K562 (cell line): ENCODE measurements around the gene CRHR2. TPM values are rescaled to one million over a fixed set of nuclear protein-coding genes. Genes with fewer than 3 reads are reported as not detected.
A peak's percentile ranks its signal among the peaks of the same experiment; 100 is the strongest.

Source experiments
- E2F6 ChIP-seq, 2 experiments: IDR thresholded peaks; 2 replicates each; pipeline ENCODE4 v1.6.1; 2011; ENCODE audit warnings: borderline replicate concordance in 1 of 2, control low read depth in 1 of 2, low read depth in 1 of 2, low read length in 1 of 2, mild to moderate bottlenecking in 1 of 2, mixed read lengths in 1 of 2, moderate library complexity in 1 of 2; ENCODE audit not compliant: insufficient read depth in 1 of 2, insufficient read length in 1 of 2, poor library complexity in 1 of 2, severe bottlenecking in 1 of 2; ENCODE audit errors: extremely low read depth in 1 of 2
- EZH2 ChIP-seq: IDR thresholded peaks from 2 replicates; pipeline ENCODE4 v1.6.1; 2012; ENCODE audit warnings: low read depth, mild to moderate bottlenecking, inconsistent platforms, low read length, borderline replicate concordance
- FUS ChIP-seq: fragments of 200-400 bp; formaldehyde crosslinking; optimal IDR thresholded peaks from 2 replicates; pipeline ENCODE3; 2017; ENCODE audit warnings: low read depth, low read length
- MTA2 ChIP-seq: fragments of 450-650 bp; IDR thresholded peaks from 2 replicates; pipeline ENCODE4 v1.6.1; 2016; ENCODE audit warnings: low read depth
- NR0B1 ChIP-seq: fragments of 450-650 bp; IDR thresholded peaks from one replicate; pipeline ENCODE4 v1.6.1; 2018; ENCODE audit warnings: mild to moderate bottlenecking, moderate library complexity; ENCODE audit not compliant: partially characterized antibody
- PTRF ChIP-seq: fragments of 450-650 bp; IDR thresholded peaks from 2 replicates; pipeline ENCODE4 v1.6.1; 2016; ENCODE audit warnings: mild to moderate bottlenecking, missing genetic modification characterization, missing compliant biosample characterization
- RAD21 ChIP-seq, 2 experiments: fragments of 250-450 bp in 1 of 2; fragments of 450-650 bp in 1 of 2; sonication (Bioruptor Pico) in 1 of 2; formaldehyde crosslinking in 1 of 2; IDR thresholded peaks in 1 of 2; conservative IDR thresholded peaks in 1 of 2; 2 replicates each; pipeline versions ENCODE4 v1.4.0 to v1.8.0; 2020 to 2022; ENCODE audit warnings: mild to moderate bottlenecking in 2 of 2, moderate library complexity in 1 of 2
- RBFOX2 ChIP-seq: fragments of 200-400 bp; formaldehyde crosslinking; IDR thresholded peaks from 2 replicates; pipeline ENCODE4 v1.6.1; 2017; ENCODE audit warnings: low read depth, mild to moderate bottlenecking, low read length, moderate library complexity
- RFX1 ChIP-seq: fragments of 450-650 bp; IDR thresholded peaks from 2 replicates; pipeline ENCODE4 v1.6.1; 2016; ENCODE audit warnings: mild to moderate bottlenecking, moderate library complexity
- SMARCB1 ChIP-seq: IDR thresholded peaks from 2 replicates; pipeline ENCODE4 v1.6.1; 2011; ENCODE audit warnings: improper control_type of control experiment, low read depth; ENCODE audit not compliant: insufficient read length
- SREBF2 ChIP-seq: sonication (generic); formaldehyde crosslinking; IDR thresholded peaks from 2 replicates; pipeline ENCODE4 v1.4.0; 2020; ENCODE audit warnings: mild to moderate bottlenecking, missing genetic modification reagents
- ZEB2 ChIP-seq: fragments of 450-650 bp; IDR thresholded peaks from 2 replicates; pipeline ENCODE4 v1.6.1; 2016
- ZNF134 ChIP-seq: fragments of 250-450 bp; sonication (Bioruptor Pico); conservative IDR thresholded peaks from 2 replicates; pipeline ENCODE4 v1.4.0; 2020
- ZNF165 ChIP-seq: fragments of 250-450 bp; sonication (Bioruptor Pico); IDR thresholded peaks from 2 replicates; pipeline ENCODE4 v1.4.0; 2020; ENCODE audit warnings: borderline replicate concordance
- ZNF184 ChIP-seq: sonication (generic); formaldehyde crosslinking; IDR thresholded peaks from 2 replicates; pipeline ENCODE4 v1.5.0; 2020; ENCODE audit warnings: missing genetic modification reagents
- ZNF407 ChIP-seq: fragments of 450-650 bp; IDR thresholded peaks from 2 replicates; pipeline ENCODE4 v1.6.1; 2016; ENCODE audit warnings: low read depth
- polyA plus RNA-seq, 8 experiments: library from polyadenylated mRNA; depleted of rRNA in 4 of 8; stranded (reverse) in 5 of 8; unstranded in 3 of 8; fragments of >200 nt; fragmentation: Nextera tagmentation in 2 of 8; fragmentation: Illumina TruSeq in 1 of 8; extraction: Ambion mirVana in 2 of 8; extraction: Trizol in 1 of 8; gene quantifications; 2 replicates each; pipeline versions ENCODE4 v1.2.1 to v1.2.3, GENCODE V29; 2011 to 2014; ENCODE audit warnings: inconsistent platforms in 1 of 8, missing spikeins in 1 of 8
- total RNA-seq, 7 experiments: library from RNA; depleted of rRNA in 6 of 7; stranded (reverse); fragments of >200 nt in 6 of 7; fragmentation: Illumina TruSeq in 2 of 7; extraction: Trizol in 2 of 7; gene quantifications; 2 replicates each; pipeline versions ENCODE4 v1.2.1 to v1.2.3, GENCODE V29; 2011 to 2021; ENCODE audit warnings: low replicate concordance in 1 of 7
- TF ChIP-seq, protein P1 (sequence below): sonication (generic); formaldehyde crosslinking; IDR thresholded peaks from 2 replicates; pipeline ENCODE4 v1.8.0; 2022; ENCODE audit warnings: mild to moderate bottlenecking, missing genetic modification reagents

CRHR2 gene
- total and polyA plus RNA-seq, 9 of the 15 experiments (the other 6 are each of a cell fraction or from before 2014, with no cell fraction given): not detected

- no peak for TF ChIP-seq EZH2
- no peak for TF ChIP-seq FUS
- TF ChIP-seq ZNF184 (CRISPR knock-in tag): no peak
- TF ChIP-seq MTA2: no peak
- no peak for TF ChIP-seq PTRF (tag)
- no peak for TF ChIP-seq SREBF2 (CRISPR knock-in tag)
- TF ChIP-seq, protein P1, sequence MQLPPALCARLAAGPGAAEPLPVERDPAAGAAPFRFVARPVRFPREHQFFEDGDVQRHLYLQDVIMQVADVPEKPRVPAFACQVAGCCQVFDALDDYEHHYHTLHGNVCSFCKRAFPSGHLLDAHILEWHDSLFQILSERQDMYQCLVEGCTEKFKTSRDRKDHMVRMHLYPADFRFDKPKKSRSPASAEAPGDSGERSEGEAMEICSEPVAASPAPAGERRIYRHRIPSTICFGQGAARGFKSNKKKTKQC (CRISPR knock-in tag): peak; percentile 98
- TF ChIP-seq NR0B1: no peak
- no peak; the same call in 1 of the 2 replicates for TF ChIP-seq ZNF134 (CRISPR knock-in tag)
- no peak for TF ChIP-seq RBFOX2
- TF ChIP-seq ZNF407: no peak
- TF ChIP-seq E2F6 (IDR thresholded peaks at IDR 0.05; ENCODE audit: borderline replicate concordance in 1 of 2, extremely low read depth in 1 of 2, insufficient read depth in 1 of 2, insufficient read length in 1 of 2, low read depth in 1 of 2, low read length in 1 of 2, poor library complexity in 1 of 2, severe bottlenecking in 1 of 2): no peak
- TF ChIP-seq ZNF165: no peak
- no peak for TF ChIP-seq ZEB2
- no peak for TF ChIP-seq RAD21 (CRISPR knock-in tag; conservative IDR thresholded peaks at IDR 0.05 in 1 of 2, IDR thresholded peaks at IDR 0.05 in 1 of 2)
- TF ChIP-seq RFX1: no peak
- no peak for TF ChIP-seq SMARCB1
Measured at GRCh38 chr7:30671793-30672465, 10.3 kb downstream of the CRHR2 start (continued).
